Neutrophil (primary cell): ENCODE measurements around the gene TASP1.

ENCODE experiments used
- H3K27ac ChIP-seq: fragments of 200-600 bp; sonication (generic); 2 replicates; pipeline ENCODE4 v1.5.1; 2016; ENCODE audit warnings: mild to moderate bottlenecking, moderate library complexity
- H3K27me3 ChIP-seq: fragments of 200-600 bp; sonication (generic); 2 replicates; pipeline ENCODE4 v1.6.0; 2016; ENCODE audit warnings: mild to moderate bottlenecking
- H3K36me3 ChIP-seq: fragments of 200-600 bp; sonication (generic); 2 replicates; pipeline ENCODE4 v1.5.1; 2017
- H3K4me1 ChIP-seq, 2 experiments: fragments of 200-600 bp in 1 of 2; sonication (generic) in 1 of 2; 1 replicate in 1 of 2; 2 replicates in 1 of 2; pipeline versions ENCODE4 v1.5.1 to v1.6.1; 2013 to 2016; ENCODE audit warnings: low read depth in 1 of 2, low read length in 1 of 2, mild to moderate bottlenecking in 1 of 2, moderate library complexity in 1 of 2; ENCODE audit not compliant: control insufficient read depth in 1 of 2, insufficient read depth in 1 of 2
- H3K4me3 ChIP-seq, 2 experiments: fragments of 200-600 bp in 1 of 2; sonication (generic) in 1 of 2; 1 replicate in 1 of 2; 2 replicates in 1 of 2; pipeline ENCODE4 v1.5.1; 2013 to 2016; ENCODE audit warnings: low read depth in 1 of 2, low read length in 1 of 2, mild to moderate bottlenecking in 1 of 2, moderate library complexity in 1 of 2
- H3K9me3 ChIP-seq: fragments of 200-600 bp; sonication (generic); 2 replicates; pipeline ENCODE4 v1.5.1; 2016
- CTCF ChIP-seq: fragments of 200-600 bp; sonication (generic); IDR thresholded peaks from 2 replicates; pipeline ENCODE4 v1.5.1; 2016; ENCODE audit warnings: antibody characterized with exemption

The TASP1 gene

GRCh38 chr20:13449868-13450434 lies 188.8 kb downstream of the TASP1 start:
- no peaks in the 10 kb centered on the region for H3K9me3 ChIP-seq
- H3K4me1 ChIP-seq, result no peaks in the 10 kb centered on the region
- H3K4me3 ChIP-seq, result no peak overlapping the region
- no peak for TF ChIP-seq CTCF
- no peak overlapping the region for H3K27ac ChIP-seq
- no peaks in the 10 kb centered on the region for H3K27me3 ChIP-seq
- no peaks in the 10 kb centered on the region for H3K36me3 ChIP-seq

GRCh38 chr20:13447385-13448180 lies 191.1 kb downstream of the TASP1 start:
- Histone ChIP-seq H3K36me3 (no peaks in the 10 kb centered on the region), H3K27ac (no peak overlapping the region), H3K27me3 (no peaks in the 10 kb centered on the region), H3K4me1 (no peaks in the 10 kb centered on the region), H3K9me3 (no peaks in the 10 kb centered on the region), H3K4me3 (no peak overlapping the region)
- TF ChIP-seq CTCF, result no peak

- H3K9me3 ChIP-seq, result no peaks in the 10 kb centered on the region
- no peak overlapping the region for H3K4me3 ChIP-seq
- H3K4me1 ChIP-seq, result no peaks in the 10 kb centered on the region
- H3K27ac ChIP-seq, result no peak overlapping the region
- H3K36me3 ChIP-seq, result no peaks in the 10 kb centered on the region
- no peak for TF ChIP-seq CTCF
- H3K27me3 ChIP-seq, result no peaks in the 10 kb centered on the region
Observed at GRCh38 chr20:13443690-13444089, 195.0 kb downstream of the TASP1 start.

- H3K4me3 ChIP-seq, result no peak overlapping the region
- no peak overlapping the region for H3K27ac ChIP-seq
- no peak for TF ChIP-seq CTCF
- no peaks in the 10 kb centered on the region for H3K9me3 ChIP-seq
- no peaks in the 10 kb centered on the region for H3K36me3 ChIP-seq
- no peaks in the 10 kb centered on the region for H3K27me3 ChIP-seq
- H3K4me1 ChIP-seq, result no peaks in the 10 kb centered on the region
Observed at GRCh38 chr20:13442986-13443385, 195.7 kb downstream of the TASP1 start.

GRCh38 chr20:13441388-13441787 lies 197.3 kb downstream of the TASP1 start:
- Histone ChIP-seq H3K27ac (no peak overlapping the region), H3K4me3 (no peak overlapping the region), H3K9me3 (no peaks in the 10 kb centered on the region), H3K4me1 (no peaks in the 10 kb centered on the region), H3K36me3 (no peaks in the 10 kb centered on the region), H3K27me3 (no peaks in the 10 kb centered on the region)
- TF ChIP-seq CTCF, result no peak
